Astrocyte (in vitro differentiated cells and primary cell): ENCODE data around the gene GNB2. TPM values are rescaled to one million over a fixed set of nuclear protein-coding genes. Genes with fewer than 3 reads are reported as not detected.

Source experiments
- DNase-seq: peaks from one replicate; pipeline ENCODE4 v3.0.0-alpha.2; 2010; ENCODE audit warnings: low read depth
- FAIRE-seq: peaks from 2 replicates; lab custom pipeline; 2011; peaks lifted over from hg19 to GRCh38; lab: Jason Lieb, UNC
- H2AFZ ChIP-seq: 2 replicates; pipeline ENCODE4 v1.6.0; 2012; ENCODE audit warnings: low read depth, low read length, inconsistent platforms
- H3K27ac ChIP-seq: 2 replicates; pipeline ENCODE4 v1.5.1; 2011; ENCODE audit warnings: low read depth, low read length, inconsistent platforms
- H3K27me3 ChIP-seq: 2 replicates; pipeline ENCODE4 v1.6.0; 2011; ENCODE audit warnings: low read length, inconsistent platforms; ENCODE audit not compliant: insufficient read depth
- H3K36me3 ChIP-seq: 2 replicates; pipeline ENCODE4 v1.5.1; 2011; ENCODE audit warnings: low read length, inconsistent platforms; ENCODE audit not compliant: insufficient read depth
- H3K4me1 ChIP-seq: 2 replicates; pipeline ENCODE4 v1.5.1; 2011; ENCODE audit warnings: low read length, inconsistent platforms; ENCODE audit not compliant: insufficient read depth
- H3K4me2 ChIP-seq: 2 replicates; pipeline ENCODE4 v1.6.0; 2012; ENCODE audit warnings: low read length, inconsistent platforms
- H3K4me3 ChIP-seq: 2 replicates; pipeline ENCODE4 v1.5.1; 2011; ENCODE audit warnings: low read depth, mild to moderate bottlenecking, low read length, inconsistent platforms; ENCODE audit not compliant: insufficient read depth
- H3K79me2 ChIP-seq: 2 replicates; pipeline ENCODE4 v1.6.0; 2012; ENCODE audit warnings: mild to moderate bottlenecking, low read length, inconsistent platforms; ENCODE audit not compliant: insufficient read depth
- H3K9ac ChIP-seq: 2 replicates; pipeline ENCODE4 v1.6.0; 2012; ENCODE audit warnings: mild to moderate bottlenecking, low read length, inconsistent platforms
- H3K9me3 ChIP-seq: 2 replicates; pipeline ENCODE4 v1.5.1; 2012; ENCODE audit warnings: low read depth, mild to moderate bottlenecking, low read length, inconsistent platforms; ENCODE audit not compliant: insufficient read depth
- H4K20me1 ChIP-seq: 2 replicates; pipeline ENCODE4 v1.6.0; 2012; ENCODE audit warnings: low read length, inconsistent platforms; ENCODE audit not compliant: insufficient read depth
- H3K27ac Mint-ChIP-seq: one replicate; pipeline ENCODE4 v1.8.0; 2021; ENCODE audit warnings: mild to moderate bottlenecking, mixed read lengths; ENCODE audit not compliant: unreplicated experiment
- H3K27me3 Mint-ChIP-seq: one replicate; pipeline ENCODE4 v1.8.0; 2021; ENCODE audit warnings: low read depth, mixed read lengths; ENCODE audit not compliant: unreplicated experiment
- H3K36me3 Mint-ChIP-seq: one replicate; pipeline ENCODE4 v1.8.0; 2021; ENCODE audit warnings: low read depth, mixed read lengths; ENCODE audit not compliant: unreplicated experiment
- H3K4me1 Mint-ChIP-seq: one replicate; pipeline ENCODE4 v1.8.0; 2021; ENCODE audit warnings: low read depth, mixed read lengths; ENCODE audit not compliant: unreplicated experiment
- H3K4me3 Mint-ChIP-seq: one replicate; pipeline ENCODE4 v1.8.0; 2021; ENCODE audit warnings: mild to moderate bottlenecking, moderate library complexity, mixed read lengths; ENCODE audit not compliant: unreplicated experiment
- H3K9me3 Mint-ChIP-seq: one replicate; pipeline ENCODE4 v1.8.0; 2021; ENCODE audit warnings: mild to moderate bottlenecking, mixed read lengths; ENCODE audit not compliant: unreplicated experiment
- EZH2 ChIP-seq: IDR thresholded peaks from 2 replicates; pipeline ENCODE4 v1.6.1; 2012; ENCODE audit warnings: mild to moderate bottlenecking, low read length, inconsistent platforms; ENCODE audit not compliant: insufficient read depth
- total RNA-seq: library from RNA; stranded (reverse); gene quantifications from 2 replicates; pipeline ENCODE4 v1.2.1, GENCODE V29; 2021
- TF ChIP-seq, protein P1 (sequence below): IDR thresholded peaks from 2 replicates; pipeline ENCODE4 v1.5.1; 2011; ENCODE audit warnings: low read depth, mild to moderate bottlenecking, inconsistent platforms, low read length, moderate library complexity; ENCODE audit not compliant: insufficient read depth

Gene GNB2
- total RNA-seq, 1 donor from 2014 or later, result 274 TPM

- no peak overlapping the region for H3K27ac ChIP-seq
- no peaks in the 10 kb centered on the region for H3K36me3 ChIP-seq
- no peaks in the 10 kb centered on the region for H3K9me3 Mint-ChIP-seq
- FAIRE-seq (no peak), DNase-seq (no peak)
- peak overlapping the region; percentile 86 for H3K4me2 ChIP-seq
- peaks cover 43% of the 10 kb centered on the region for H3K27me3 Mint-ChIP-seq
- TF ChIP-seq, protein P1, sequence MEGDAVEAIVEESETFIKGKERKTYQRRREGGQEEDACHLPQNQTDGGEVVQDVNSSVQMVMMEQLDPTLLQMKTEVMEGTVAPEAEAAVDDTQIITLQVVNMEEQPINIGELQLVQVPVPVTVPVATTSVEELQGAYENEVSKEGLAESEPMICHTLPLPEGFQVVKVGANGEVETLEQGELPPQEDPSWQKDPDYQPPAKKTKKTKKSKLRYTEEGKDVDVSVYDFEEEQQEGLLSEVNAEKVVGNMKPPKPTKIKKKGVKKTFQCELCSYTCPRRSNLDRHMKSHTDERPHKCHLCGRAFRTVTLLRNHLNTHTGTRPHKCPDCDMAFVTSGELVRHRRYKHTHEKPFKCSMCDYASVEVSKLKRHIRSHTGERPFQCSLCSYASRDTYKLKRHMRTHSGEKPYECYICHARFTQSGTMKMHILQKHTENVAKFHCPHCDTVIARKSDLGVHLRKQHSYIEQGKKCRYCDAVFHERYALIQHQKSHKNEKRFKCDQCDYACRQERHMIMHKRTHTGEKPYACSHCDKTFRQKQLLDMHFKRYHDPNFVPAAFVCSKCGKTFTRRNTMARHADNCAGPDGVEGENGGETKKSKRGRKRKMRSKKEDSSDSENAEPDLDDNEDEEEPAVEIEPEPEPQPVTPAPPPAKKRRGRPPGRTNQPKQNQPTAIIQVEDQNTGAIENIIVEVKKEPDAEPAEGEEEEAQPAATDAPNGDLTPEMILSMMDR, result no peak
- TF ChIP-seq EZH2, result no peak
- H2AFZ ChIP-seq, result peak overlapping the region; percentile 81
- peak overlapping the region; percentile 28 for H3K4me3 ChIP-seq
- H3K36me3 Mint-ChIP-seq, result peaks cover 7% of the 10 kb centered on the region
- no peaks in the 10 kb centered on the region for H4K20me1 ChIP-seq
- H3K9ac ChIP-seq, result no peak overlapping the region
- H3K27me3 ChIP-seq, result no peaks in the 10 kb centered on the region
- no peaks in the 10 kb centered on the region for H3K9me3 ChIP-seq
- no peaks in the 10 kb centered on the region for H3K4me1 Mint-ChIP-seq
- no peak overlapping the region for H3K4me3 Mint-ChIP-seq
- H3K79me2 ChIP-seq, result no peaks in the 10 kb centered on the region
- no peaks in the 10 kb centered on the region for H3K4me1 ChIP-seq
- H3K27ac Mint-ChIP-seq, result peak overlapping the region; percentile 58
Observed at GRCh38 chr7:100626055-100626454, 47.5 kb upstream of the GNB2 start.

DNA sequence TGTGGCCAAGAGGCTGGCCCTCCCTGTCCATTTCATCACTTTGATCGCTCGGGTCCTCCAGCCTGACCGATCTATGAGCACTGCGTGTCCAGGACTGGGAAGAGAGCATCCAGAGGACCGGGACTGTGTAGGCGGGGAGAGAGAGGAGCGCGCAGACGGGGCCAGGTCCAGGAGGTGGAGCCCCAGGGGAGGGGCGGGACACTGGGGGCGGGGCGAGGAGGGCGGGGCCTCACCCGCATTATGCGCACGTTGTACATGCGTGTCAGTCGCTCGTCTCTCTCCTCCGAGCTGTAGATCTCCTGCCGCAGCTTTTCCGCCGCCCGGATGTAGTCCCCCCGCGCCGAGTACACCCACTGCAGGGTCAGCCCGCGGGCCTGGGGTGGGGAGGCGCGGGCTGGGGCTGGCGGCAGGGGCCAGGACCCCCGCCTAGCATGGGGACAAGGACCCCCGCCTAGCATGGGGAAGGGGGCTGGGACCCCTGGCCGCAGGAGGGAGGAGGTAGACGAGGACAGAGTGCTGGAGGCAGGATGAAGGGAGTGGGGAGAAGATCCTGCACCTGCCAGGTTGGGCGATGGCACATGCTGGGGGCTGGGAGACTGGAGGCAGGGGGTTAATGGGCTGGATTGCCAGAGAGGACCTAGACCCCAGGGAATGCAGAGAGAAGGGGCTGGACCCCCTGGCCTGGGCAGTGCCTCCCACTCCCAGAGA lies 46.9 kb upstream of the GNB2 start:
- H3K27me3 ChIP-seq, result no peaks in the 10 kb centered on the region
- Mint-ChIP-seq H3K4me3 (peak overlapping the region; percentile 62), H3K4me1 (no peaks in the 10 kb centered on the region), H3K27me3 (peaks cover 41% of the 10 kb centered on the region), H3K36me3 (peaks cover 7% of the 10 kb centered on the region), H3K9me3 (no peaks in the 10 kb centered on the region), H3K27ac (no peak overlapping the region)
- H2AFZ ChIP-seq, result peak overlapping the region; percentile 81
- H3K9ac ChIP-seq, result peak overlapping the region; percentile 50
- H4K20me1 ChIP-seq, result no peaks in the 10 kb centered on the region
- DNase-seq, result peak; percentile 67
- H3K79me2 ChIP-seq, result no peaks in the 10 kb centered on the region
- FAIRE-seq, result no peak
- H3K4me3 ChIP-seq, result peak overlapping the region; percentile 28
- no peaks in the 10 kb centered on the region for H3K9me3 ChIP-seq
- peak overlapping the region; percentile 86 for H3K4me2 ChIP-seq
- H3K4me1 ChIP-seq, result no peaks in the 10 kb centered on the region
- H3K36me3 ChIP-seq, result no peaks in the 10 kb centered on the region
- no peak for TF ChIP-seq EZH2
- TF ChIP-seq, protein P1, result no peak
- no peak overlapping the region for H3K27ac ChIP-seq

DNA sequence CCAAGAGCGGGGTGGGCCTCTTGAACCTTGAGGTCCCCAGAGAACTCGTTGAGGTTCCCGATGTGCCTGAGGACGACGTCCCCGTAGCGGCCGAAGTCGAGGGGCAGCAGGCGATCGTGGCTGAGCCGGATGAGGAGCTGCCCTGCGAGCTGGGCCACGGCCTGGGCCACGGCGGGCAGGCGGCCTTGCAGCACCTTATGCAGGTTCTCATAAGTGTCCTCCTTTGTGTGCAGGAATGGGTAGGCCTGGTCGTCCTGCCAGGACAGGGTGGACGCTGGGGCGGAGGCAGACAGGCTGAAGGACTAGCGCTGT lies 46.3 kb upstream of the GNB2 start:
- H3K4me3 Mint-ChIP-seq, result no peak overlapping the region
- peaks cover 41% of the 10 kb centered on the region for H3K27me3 Mint-ChIP-seq
- Histone ChIP-seq H3K27me3 (peaks cover 4% of the 10 kb centered on the region), H3K79me2 (no peaks in the 10 kb centered on the region), H3K4me3 (no peak overlapping the region), H3K4me1 (no peaks in the 10 kb centered on the region), H3K9me3 (no peaks in the 10 kb centered on the region), H2AFZ (no peak overlapping the region), H3K36me3 (no peaks in the 10 kb centered on the region), H3K4me2 (peak overlapping the region; percentile 86), H3K9ac (no peak overlapping the region), H4K20me1 (no peaks in the 10 kb centered on the region), H3K27ac (no peak overlapping the region)
- H3K9me3 Mint-ChIP-seq, result no peaks in the 10 kb centered on the region
- H3K4me1 Mint-ChIP-seq, result no peaks in the 10 kb centered on the region
- DNase-seq (no peak), FAIRE-seq (no peak)
- H3K27ac Mint-ChIP-seq, result no peak overlapping the region
- peaks cover 4% of the 10 kb centered on the region for H3K36me3 Mint-ChIP-seq
- TF ChIP-seq EZH2, result no peak
- TF ChIP-seq, protein P1, result no peak
